ENCODE results near the gene PDE4D.

DNA sequence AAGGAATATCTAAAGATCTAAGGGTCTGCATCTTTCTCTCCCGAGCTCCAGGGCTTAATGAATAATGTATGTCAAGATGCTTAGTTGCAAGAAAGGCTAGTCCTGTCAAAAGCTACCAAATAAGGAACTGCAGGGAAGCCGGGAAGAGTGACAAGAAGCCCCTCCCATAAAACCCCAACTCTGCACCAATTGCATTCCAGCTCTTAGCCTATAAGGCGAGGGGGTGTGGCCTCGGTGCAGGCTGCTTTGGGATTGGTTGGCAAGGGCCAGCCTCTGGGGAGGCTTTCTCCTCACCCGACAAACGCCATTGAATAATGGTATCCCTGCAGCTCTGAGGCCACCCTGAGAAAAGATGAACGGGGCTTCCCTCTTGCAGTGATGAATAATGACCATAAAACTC is 893.7 kb downstream of the PDE4D start:
- TF ChIP-seq EZH2 (IDR thresholded peaks at IDR 0.05; ENCODE audit: borderline replicate concordance, control insufficient read depth, low read depth, low read length), result no peak
- TF ChIP-seq, protein P1, sequence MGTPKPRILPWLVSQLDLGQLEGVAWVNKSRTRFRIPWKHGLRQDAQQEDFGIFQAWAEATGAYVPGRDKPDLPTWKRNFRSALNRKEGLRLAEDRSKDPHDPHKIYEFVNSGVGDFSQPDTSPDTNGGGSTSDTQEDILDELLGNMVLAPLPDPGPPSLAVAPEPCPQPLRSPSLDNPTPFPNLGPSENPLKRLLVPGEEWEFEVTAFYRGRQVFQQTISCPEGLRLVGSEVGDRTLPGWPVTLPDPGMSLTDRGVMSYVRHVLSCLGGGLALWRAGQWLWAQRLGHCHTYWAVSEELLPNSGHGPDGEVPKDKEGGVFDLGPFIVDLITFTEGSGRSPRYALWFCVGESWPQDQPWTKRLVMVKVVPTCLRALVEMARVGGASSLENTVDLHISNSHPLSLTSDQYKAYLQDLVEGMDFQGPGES (IDR thresholded peaks at IDR 0.05), result no peak
- no peak for TF ChIP-seq IKZF1 (conservative IDR thresholded peaks at IDR 0.05)
- TF ChIP-seq FOXM1 (IDR thresholded peaks at IDR 0.05; ENCODE audit: low read depth, low read length), result no peak
- TF ChIP-seq, protein P2, sequence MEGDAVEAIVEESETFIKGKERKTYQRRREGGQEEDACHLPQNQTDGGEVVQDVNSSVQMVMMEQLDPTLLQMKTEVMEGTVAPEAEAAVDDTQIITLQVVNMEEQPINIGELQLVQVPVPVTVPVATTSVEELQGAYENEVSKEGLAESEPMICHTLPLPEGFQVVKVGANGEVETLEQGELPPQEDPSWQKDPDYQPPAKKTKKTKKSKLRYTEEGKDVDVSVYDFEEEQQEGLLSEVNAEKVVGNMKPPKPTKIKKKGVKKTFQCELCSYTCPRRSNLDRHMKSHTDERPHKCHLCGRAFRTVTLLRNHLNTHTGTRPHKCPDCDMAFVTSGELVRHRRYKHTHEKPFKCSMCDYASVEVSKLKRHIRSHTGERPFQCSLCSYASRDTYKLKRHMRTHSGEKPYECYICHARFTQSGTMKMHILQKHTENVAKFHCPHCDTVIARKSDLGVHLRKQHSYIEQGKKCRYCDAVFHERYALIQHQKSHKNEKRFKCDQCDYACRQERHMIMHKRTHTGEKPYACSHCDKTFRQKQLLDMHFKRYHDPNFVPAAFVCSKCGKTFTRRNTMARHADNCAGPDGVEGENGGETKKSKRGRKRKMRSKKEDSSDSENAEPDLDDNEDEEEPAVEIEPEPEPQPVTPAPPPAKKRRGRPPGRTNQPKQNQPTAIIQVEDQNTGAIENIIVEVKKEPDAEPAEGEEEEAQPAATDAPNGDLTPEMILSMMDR (IDR thresholded peaks at IDR 0.05 in 2 of 3, conservative IDR thresholded peaks at IDR 0.05 in 1 of 3; ENCODE audit: control insufficient read depth in 2 of 3, extremely low read depth in 1 of 3, insufficient read depth in 1 of 3, low read depth in 3 of 3, low read length in 3 of 3), result no peak
- TF ChIP-seq SMC3 (IDR thresholded peaks at IDR 0.05; ENCODE audit: borderline replicate concordance, low read length), result no peak
- no peak for TF ChIP-seq TBL1XR1 (IDR thresholded peaks at IDR 0.05; ENCODE audit: low read depth, low read length)
- TF ChIP-seq, protein P3, sequence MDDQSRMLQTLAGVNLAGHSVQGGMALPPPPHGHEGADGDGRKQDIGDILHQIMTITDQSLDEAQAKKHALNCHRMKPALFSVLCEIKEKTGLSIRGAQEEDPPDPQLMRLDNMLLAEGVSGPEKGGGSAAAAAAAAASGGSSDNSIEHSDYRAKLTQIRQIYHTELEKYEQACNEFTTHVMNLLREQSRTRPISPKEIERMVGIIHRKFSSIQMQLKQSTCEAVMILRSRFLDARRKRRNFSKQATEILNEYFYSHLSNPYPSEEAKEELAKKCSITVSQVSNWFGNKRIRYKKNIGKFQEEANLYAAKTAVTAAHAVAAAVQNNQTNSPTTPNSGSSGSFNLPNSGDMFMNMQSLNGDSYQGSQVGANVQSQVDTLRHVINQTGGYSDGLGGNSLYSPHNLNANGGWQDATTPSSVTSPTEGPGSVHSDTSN (IDR thresholded peaks at IDR 0.05; ENCODE audit: insufficient replicate concordance, low read depth, low read length), result no peak
- TF ChIP-seq, protein P4, sequence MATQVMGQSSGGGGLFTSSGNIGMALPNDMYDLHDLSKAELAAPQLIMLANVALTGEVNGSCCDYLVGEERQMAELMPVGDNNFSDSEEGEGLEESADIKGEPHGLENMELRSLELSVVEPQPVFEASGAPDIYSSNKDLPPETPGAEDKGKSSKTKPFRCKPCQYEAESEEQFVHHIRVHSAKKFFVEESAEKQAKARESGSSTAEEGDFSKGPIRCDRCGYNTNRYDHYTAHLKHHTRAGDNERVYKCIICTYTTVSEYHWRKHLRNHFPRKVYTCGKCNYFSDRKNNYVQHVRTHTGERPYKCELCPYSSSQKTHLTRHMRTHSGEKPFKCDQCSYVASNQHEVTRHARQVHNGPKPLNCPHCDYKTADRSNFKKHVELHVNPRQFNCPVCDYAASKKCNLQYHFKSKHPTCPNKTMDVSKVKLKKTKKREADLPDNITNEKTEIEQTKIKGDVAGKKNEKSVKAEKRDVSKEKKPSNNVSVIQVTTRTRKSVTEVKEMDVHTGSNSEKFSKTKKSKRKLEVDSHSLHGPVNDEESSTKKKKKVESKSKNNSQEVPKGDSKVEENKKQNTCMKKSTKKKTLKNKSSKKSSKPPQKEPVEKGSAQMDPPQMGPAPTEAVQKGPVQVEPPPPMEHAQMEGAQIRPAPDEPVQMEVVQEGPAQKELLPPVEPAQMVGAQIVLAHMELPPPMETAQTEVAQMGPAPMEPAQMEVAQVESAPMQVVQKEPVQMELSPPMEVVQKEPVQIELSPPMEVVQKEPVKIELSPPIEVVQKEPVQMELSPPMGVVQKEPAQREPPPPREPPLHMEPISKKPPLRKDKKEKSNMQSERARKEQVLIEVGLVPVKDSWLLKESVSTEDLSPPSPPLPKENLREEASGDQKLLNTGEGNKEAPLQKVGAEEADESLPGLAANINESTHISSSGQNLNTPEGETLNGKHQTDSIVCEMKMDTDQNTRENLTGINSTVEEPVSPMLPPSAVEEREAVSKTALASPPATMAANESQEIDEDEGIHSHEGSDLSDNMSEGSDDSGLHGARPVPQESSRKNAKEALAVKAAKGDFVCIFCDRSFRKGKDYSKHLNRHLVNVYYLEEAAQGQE (IDR thresholded peaks at IDR 0.05; ENCODE audit: low read depth, low read length), result no peak
- TF ChIP-seq, protein P5, sequence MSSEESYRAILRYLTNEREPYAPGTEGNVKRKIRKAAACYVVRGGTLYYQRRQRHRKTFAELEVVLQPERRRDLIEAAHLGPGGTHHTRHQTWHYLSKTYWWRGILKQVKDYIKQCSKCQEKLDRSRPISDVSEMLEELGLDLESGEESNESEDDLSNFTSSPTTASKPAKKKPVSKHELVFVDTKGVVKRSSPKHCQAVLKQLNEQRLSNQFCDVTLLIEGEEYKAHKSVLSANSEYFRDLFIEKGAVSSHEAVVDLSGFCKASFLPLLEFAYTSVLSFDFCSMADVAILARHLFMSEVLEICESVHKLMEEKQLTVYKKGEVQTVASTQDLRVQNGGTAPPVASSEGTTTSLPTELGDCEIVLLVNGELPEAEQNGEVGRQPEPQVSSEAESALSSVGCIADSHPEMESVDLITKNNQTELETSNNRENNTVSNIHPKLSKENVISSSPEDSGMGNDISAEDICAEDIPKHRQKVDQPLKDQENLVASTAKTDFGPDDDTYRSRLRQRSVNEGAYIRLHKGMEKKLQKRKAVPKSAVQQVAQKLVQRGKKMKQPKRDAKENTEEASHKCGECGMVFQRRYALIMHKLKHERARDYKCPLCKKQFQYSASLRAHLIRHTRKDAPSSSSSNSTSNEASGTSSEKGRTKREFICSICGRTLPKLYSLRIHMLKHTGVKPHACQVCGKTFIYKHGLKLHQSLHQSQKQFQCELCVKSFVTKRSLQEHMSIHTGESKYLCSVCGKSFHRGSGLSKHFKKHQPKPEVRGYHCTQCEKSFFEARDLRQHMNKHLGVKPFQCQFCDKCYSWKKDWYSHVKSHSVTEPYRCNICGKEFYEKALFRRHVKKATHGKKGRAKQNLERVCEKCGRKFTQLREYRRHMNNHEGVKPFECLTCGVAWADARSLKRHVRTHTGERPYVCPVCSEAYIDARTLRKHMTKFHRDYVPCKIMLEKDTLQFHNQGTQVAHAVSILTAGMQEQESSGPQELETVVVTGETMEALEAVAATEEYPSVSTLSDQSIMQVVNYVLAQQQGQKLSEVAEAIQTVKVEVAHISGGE (CRISPR knock-in tag; IDR thresholded peaks at IDR 0.05), result no peak
- no peak for TF ChIP-seq POLR2A (IDR thresholded peaks at IDR 0.05; ENCODE audit: low read depth, low read length)

Data from GM12878 (cell line).